WI38 (cell line): ENCODE results near the gene POLR1H.

Experiments used
- H3K4me3 ChIP-seq: 2 replicates; pipeline ENCODE4 v1.5.1; 2011; ENCODE audit warnings: low read depth, mild to moderate bottlenecking, control low read depth, low read length
- CTCF ChIP-seq: IDR thresholded peaks from 2 replicates; pipeline ENCODE4 v1.5.1; 2012; ENCODE audit warnings: low read depth, mild to moderate bottlenecking, control low read depth, low read length

Gene POLR1H

GRCh38 chr6:30071081-30071818 lies 10.2 kb downstream of the POLR1H start:
- no peak overlapping the region for H3K4me3 ChIP-seq
- TF ChIP-seq CTCF, result no peak

GRCh38 chr6:30071858-30072257 lies 10.8 kb downstream of the POLR1H start:
- TF ChIP-seq CTCF, result no peak
- no peak overlapping the region for H3K4me3 ChIP-seq

GRCh38 chr6:30073489-30074235 lies 12.6 kb downstream of the POLR1H start:
- no peak for TF ChIP-seq CTCF
- no peak overlapping the region for H3K4me3 ChIP-seq

GRCh38 chr6:30074331-30075093 lies 13.4 kb downstream of the POLR1H start:
- H3K4me3 ChIP-seq, result peak overlapping the region; percentile 17
- no peak for TF ChIP-seq CTCF

- TF ChIP-seq CTCF, result no peak
- H3K4me3 ChIP-seq, result peak within 1 kb of the TSS; percentile 17
Measured at GRCh38 chr6:30075094-30075789, 14.2 kb downstream of the POLR1H start, which contains the start of gene RNF39. Gene RNF39 (minus strand): TSS chr6:30075769. CDS start chr6:30075585, 184 bp downstream.

GRCh38 chr6:30075790-30076732 lies 15.0 kb downstream of the POLR1H start:
- TF ChIP-seq CTCF, result peak; percentile 25; the same call in 1 of the 2 replicates
- H3K4me3 ChIP-seq, result no peak overlapping the region
